GM23338 (cell line): ENCODE results near the gene LSM5. TPM values are rescaled to one million over a fixed set of nuclear protein-coding genes. Genes with fewer than 3 reads are reported as not detected.

Experiments
- ATAC-seq: fragments of 200-7000 bp; cut with Tn5 transposase; 3 replicates; pipeline ENCODE4 v1.9.1; 2020
- DNase-seq: peaks from one replicate; pipeline ENCODE4 v3.0.0-alpha.2; 2015; ENCODE audit warnings: low spot score
- H2AFZ ChIP-seq: fragments of 200-600 bp; sonication (generic); 2 replicates; pipeline ENCODE4 v1.8.0; 2016; ENCODE audit warnings: antibody characterized with exemption, mild to moderate bottlenecking, moderate library complexity
- H3F3A ChIP-seq: fragments of 200-600 bp; sonication (generic); replicated peaks from 2 replicates; pipeline ENCODE4 v1.8.0; 2017; ENCODE audit warnings: antibody characterized with exemption, mixed run types, low read depth
- H3K27ac ChIP-seq: fragments of 200-600 bp; sonication (generic); 2 replicates; pipeline ENCODE4 v1.6.1; 2016; ENCODE audit warnings: low read depth
- H3K27me3 ChIP-seq: fragments of 200-600 bp; sonication (generic); 2 replicates; pipeline ENCODE4 v1.8.0; 2016; ENCODE audit warnings: mild to moderate bottlenecking, mixed run types, moderate library complexity; ENCODE audit not compliant: insufficient read depth
- H3K36me3 ChIP-seq: fragments of 200-600 bp; sonication (generic); 2 replicates; pipeline ENCODE4 v1.8.0; 2016; ENCODE audit warnings: mild to moderate bottlenecking; ENCODE audit not compliant: insufficient read depth
- H3K4me1 ChIP-seq: fragments of 200-600 bp; sonication (generic); 2 replicates; pipeline ENCODE4 v1.8.0; 2016; ENCODE audit warnings: mild to moderate bottlenecking, moderate library complexity; ENCODE audit not compliant: insufficient read depth
- H3K4me2 ChIP-seq: fragments of 200-600 bp; sonication (generic); 2 replicates; pipeline ENCODE4 v1.7.1; 2017; ENCODE audit warnings: mixed run types
- H3K4me3 ChIP-seq: fragments of 200-600 bp; sonication (generic); 2 replicates; pipeline ENCODE4 v1.6.1; 2016; ENCODE audit warnings: mixed run types
- H3K79me2 ChIP-seq: fragments of 200-600 bp; sonication (generic); replicated peaks from 2 replicates; pipeline ENCODE4 v1.8.0; 2017; ENCODE audit warnings: mild to moderate bottlenecking; ENCODE audit not compliant: insufficient read depth
- H3K9me2 ChIP-seq: fragments of 200-600 bp; sonication (generic); 2 replicates; pipeline ENCODE4 v1.8.0; 2017; ENCODE audit not compliant: insufficient read depth
- H4K20me1 ChIP-seq: fragments of 200-600 bp; sonication (generic); replicated peaks from 2 replicates; pipeline ENCODE4 v1.8.0; 2017; ENCODE audit warnings: mild to moderate bottlenecking; ENCODE audit not compliant: insufficient read depth
- H3K27ac Mint-ChIP-seq: 2 replicates; pipeline ENCODE4 v1.8.0; 2020; ENCODE audit warnings: inconsistent platforms, mild to moderate bottlenecking, moderate library complexity, mixed read lengths
- H3K27me3 Mint-ChIP-seq: 3 replicates; pipeline ENCODE4 v1.8.0; 2022; ENCODE audit warnings: low read depth, mild to moderate bottlenecking, moderate library complexity, mixed read lengths, inconsistent platforms; ENCODE audit not compliant: insufficient read depth, poor library complexity
- H3K36me3 Mint-ChIP-seq: 3 replicates; pipeline ENCODE4 v1.8.0; 2021; ENCODE audit warnings: low read depth, mild to moderate bottlenecking, inconsistent platforms, moderate library complexity, mixed read lengths
- H3K4me1 Mint-ChIP-seq: 3 replicates; pipeline ENCODE4 v1.8.0; 2020; ENCODE audit warnings: mild to moderate bottlenecking, inconsistent platforms, mixed read lengths
- H3K4me3 Mint-ChIP-seq: 3 replicates; pipeline ENCODE4 v1.8.0; 2021; ENCODE audit warnings: moderate library complexity, mild to moderate bottlenecking, inconsistent platforms, mixed read lengths
- H3K9me3 Mint-ChIP-seq: 3 replicates; pipeline ENCODE4 v1.8.0; 2020; ENCODE audit warnings: moderate library complexity, mild to moderate bottlenecking, inconsistent platforms, mixed read lengths
- CREB1 ChIP-seq: fragments of 250-450 bp; sonication (Bioruptor Pico); IDR thresholded peaks from 2 replicates; pipeline ENCODE4 v1.5.0; 2020; ENCODE audit warnings: low read depth, mild to moderate bottlenecking, moderate library complexity
- CTCF ChIP-seq, 2 experiments: fragments of 200-600 bp in 1 of 2; sonication (generic) in 1 of 2; conservative IDR thresholded peaks; 2 replicates each; pipeline versions ENCODE4 v1.5.1 to v1.6.1; 2016 to 2017; ENCODE audit warnings: antibody characterized with exemption in 2 of 2, low read depth in 2 of 2, mild to moderate bottlenecking in 2 of 2, moderate library complexity in 1 of 2
- ETS1 ChIP-seq: IDR thresholded peaks from 2 replicates; pipeline ENCODE4 v1.6.1; 2016; ENCODE audit warnings: antibody characterized with exemption
- EZH2 ChIP-seq: fragments of 200-600 bp; sonication (generic); IDR thresholded peaks from one replicate; pipeline ENCODE4 v1.8.0; 2017; ENCODE audit warnings: antibody characterized with exemption, mild to moderate bottlenecking, low read depth; ENCODE audit not compliant: unreplicated experiment
- EZH2phosphoT487 ChIP-seq: fragments of 200-600 bp; sonication (generic); IDR thresholded peaks from one replicate; pipeline ENCODE4 v1.8.1; 2018; ENCODE audit warnings: antibody characterized with exemption; ENCODE audit not compliant: unreplicated experiment
- JUNB ChIP-seq: IDR thresholded peaks from one replicate; pipeline ENCODE4 v1.6.1; 2016; ENCODE audit warnings: antibody characterized with exemption; ENCODE audit not compliant: unreplicated experiment
- NANOG ChIP-seq: IDR thresholded peaks from 2 replicates; pipeline ENCODE4 v1.6.1; 2016; ENCODE audit warnings: antibody characterized with exemption, borderline replicate concordance
- POLR2AphosphoS5 ChIP-seq: IDR thresholded peaks from 2 replicates; pipeline ENCODE4 v1.6.1; 2016; ENCODE audit warnings: antibody characterized with exemption, low read depth
- REST ChIP-seq: IDR thresholded peaks from one replicate; pipeline ENCODE4 v1.6.1; 2018; ENCODE audit warnings: antibody characterized with exemption; ENCODE audit not compliant: unreplicated experiment
- STAT1 ChIP-seq: IDR thresholded peaks from one replicate; pipeline ENCODE4 v1.6.1; 2016; ENCODE audit warnings: antibody characterized with exemption; ENCODE audit not compliant: unreplicated experiment
- ZNF114 ChIP-seq: fragments of 250-450 bp; sonication (Bioruptor Pico); IDR thresholded peaks from 2 replicates; pipeline ENCODE4 v1.5.0; 2020; ENCODE audit warnings: mild to moderate bottlenecking, moderate library complexity
- ZNF331 ChIP-seq: fragments of 250-450 bp; sonication (Bioruptor Pico); IDR thresholded peaks from 2 replicates; pipeline ENCODE4 v1.5.0; 2020; ENCODE audit warnings: low read depth, mild to moderate bottlenecking, moderate library complexity
- ZNF462 ChIP-seq: fragments of 250-450 bp; sonication (Bioruptor Pico); IDR thresholded peaks from 2 replicates; pipeline ENCODE4 v1.5.0; 2020; ENCODE audit warnings: mild to moderate bottlenecking, moderate library complexity
- polyA plus RNA-seq: library from polyadenylated mRNA; unstranded; fragments of >200 nt; fragmentation: Nextera tagmentation; extraction: Ambion mirVana; gene quantifications from 2 replicates; pipeline ENCODE4 v1.2.1, GENCODE V29; 2016
- total RNA-seq: library from RNA; depleted of rRNA; stranded (reverse); fragments of >200 nt; shearing (Covaris generic); gene quantifications from 2 replicates; pipeline ENCODE4 v1.2.3, GENCODE V29; 2014

The LSM5 gene
- total and polyA plus RNA-seq, 2 experiments from 2014 or later, result 56.6 to 469 TPM

- no peak overlapping the region for H3K4me2 ChIP-seq
- H3K4me3 ChIP-seq, result no peak overlapping the region
- peaks cover 6% of the 10 kb centered on the region; the same call in 1 of the 2 replicates for H3K9me2 ChIP-seq
- H3K36me3 ChIP-seq, result no peaks in the 10 kb centered on the region
- H3K79me2 ChIP-seq, result peaks cover 69% of the 10 kb centered on the region
- Mint-ChIP-seq H3K4me3 (no peak overlapping the region), H3K36me3 (peaks cover 14% of the 10 kb centered on the region), H3K27me3 (no peaks in the 10 kb centered on the region), H3K27ac (no peak overlapping the region), H3K9me3 (peaks cover 4% of the 10 kb centered on the region; the same call in 1 of the 3 replicates), H3K4me1 (peaks cover 14% of the 10 kb centered on the region; the same call in 2 of the 3 replicates)
- no peak overlapping the region for H3K27ac ChIP-seq
- no peak for TF ChIP-seq CREB1 (CRISPR knock-in tag)
- TF ChIP-seq EZH2phosphoT487, result no peak
- TF ChIP-seq STAT1, result no peak
- TF ChIP-seq JUNB, result no peak
- no peak for TF ChIP-seq EZH2
- TF ChIP-seq ZNF462, result no peak
- TF ChIP-seq POLR2AphosphoS5, result no peak
- no peak for TF ChIP-seq REST
- TF ChIP-seq ETS1, result no peak
- TF ChIP-seq CTCF (conservative IDR thresholded peaks at IDR 0.05; ENCODE audit: low read depth in 2 of 2), result no peak
- no peak for TF ChIP-seq ZNF331 (CRISPR knock-in tag)
- no peak for TF ChIP-seq ZNF114 (CRISPR knock-in tag)
- TF ChIP-seq NANOG, result no peak
- DNase-seq (no peak), ATAC-seq (no peak)
- H3K4me1 ChIP-seq, result peaks cover 6% of the 10 kb centered on the region; the same call in 1 of the 2 replicates
- H3F3A ChIP-seq, result no peaks in the 10 kb centered on the region
- H4K20me1 ChIP-seq, result peaks cover 10% of the 10 kb centered on the region; the same call in 1 of the 2 replicates
- no peak overlapping the region for H2AFZ ChIP-seq
- no peaks in the 10 kb centered on the region for H3K27me3 ChIP-seq
Measured at GRCh38 chr7:32536585-32536984, 46.4 kb upstream of the LSM5 start.
